GM18867 (cell line): ENCODE data around the gene BBS9.
"Not testable (repeated sequence)": the region's sequence is repeated elsewhere in the genome, so short reads cannot be mapped to it uniquely, and the experiment has no call there.

ENCODE experiments used
- ATAC-seq: cut with Tn5 transposase; IDR thresholded peaks from one replicate; pipeline ENCODE4 v1.9.1; 2021; ENCODE audit warnings: mild to moderate bottlenecking, moderate library complexity; ENCODE audit not compliant: unreplicated experiment

Gene BBS9

GRCh38 chr7:33271839-33272371 is 142.5 kb downstream of the BBS9 start:
- not testable (repeated sequence) for ATAC-seq

GRCh38 chr7:33273356-33273755 is 144.0 kb downstream of the BBS9 start:
- ATAC-seq: no peak

GRCh38 chr7:33276325-33276724 is 147.0 kb downstream of the BBS9 start:
- no peak for ATAC-seq

DNA sequence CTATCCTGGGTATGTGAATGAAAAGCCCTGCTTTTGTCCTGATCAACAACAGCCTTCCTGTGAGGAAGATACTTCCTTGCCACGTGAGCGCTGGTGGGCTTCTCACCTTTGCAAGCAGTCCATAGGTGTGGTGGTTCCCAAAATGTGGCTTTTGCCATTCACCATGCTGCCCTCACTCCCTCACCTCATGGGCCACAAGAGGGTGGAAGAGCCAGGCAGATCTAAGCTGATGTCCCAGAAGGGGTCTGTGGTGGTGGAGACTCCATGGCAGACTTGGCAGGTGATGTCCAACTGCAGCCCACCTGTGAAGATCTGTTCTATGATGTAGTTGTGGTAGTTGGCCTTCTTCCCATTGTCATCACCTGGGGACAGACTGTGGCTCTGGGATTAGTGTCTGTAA is 147.4 kb downstream of the BBS9 start:
- no peak for ATAC-seq

DNA sequence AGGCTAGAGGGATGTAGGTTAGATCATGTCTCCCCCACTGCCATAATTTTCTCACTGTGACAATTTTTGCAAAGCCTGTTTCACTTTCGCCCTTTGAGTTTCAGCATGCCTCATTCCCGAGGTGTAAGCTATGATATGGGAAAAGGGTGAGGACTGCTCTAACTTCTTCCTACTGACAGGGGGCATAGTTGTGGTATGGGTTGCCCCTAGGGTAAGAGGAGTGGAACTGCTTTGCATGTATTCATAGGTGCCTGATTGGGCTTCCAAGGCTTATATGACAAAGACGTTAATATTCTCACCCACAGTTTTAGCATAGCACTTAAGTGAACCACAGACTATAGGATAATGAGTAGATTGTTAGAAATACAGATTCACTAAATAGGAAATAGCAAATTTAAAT is 148.7 kb downstream of the BBS9 start:
- no peak for ATAC-seq

- no peak for ATAC-seq
These were observed 157.1 kb downstream of the BBS9 start for GRCh38 chr7:33286501-33286900.

- no peak for ATAC-seq
These were observed 158.4 kb downstream of the BBS9 start for GRCh38 chr7:33287738-33288137.

DNA sequence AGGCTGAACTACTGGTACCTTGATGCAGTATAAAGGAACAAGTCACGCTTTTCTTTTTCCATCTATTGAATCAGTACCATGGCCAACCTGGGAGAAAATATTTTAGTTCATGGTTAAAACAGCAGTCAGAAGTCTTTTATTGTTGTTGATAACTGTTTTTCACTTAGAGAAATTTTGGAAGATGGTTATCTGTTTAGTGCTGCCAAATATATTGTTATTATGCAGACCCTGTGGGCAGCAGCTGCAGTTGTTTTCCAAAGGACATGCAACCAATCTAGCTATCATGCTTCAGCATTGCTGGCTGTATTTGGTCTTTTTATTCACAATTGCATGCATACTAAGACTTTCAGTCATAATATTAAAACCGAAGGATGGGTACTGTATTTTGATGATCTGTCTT is 169.5 kb downstream of the BBS9 start:
- ATAC-seq: no peak

DNA sequence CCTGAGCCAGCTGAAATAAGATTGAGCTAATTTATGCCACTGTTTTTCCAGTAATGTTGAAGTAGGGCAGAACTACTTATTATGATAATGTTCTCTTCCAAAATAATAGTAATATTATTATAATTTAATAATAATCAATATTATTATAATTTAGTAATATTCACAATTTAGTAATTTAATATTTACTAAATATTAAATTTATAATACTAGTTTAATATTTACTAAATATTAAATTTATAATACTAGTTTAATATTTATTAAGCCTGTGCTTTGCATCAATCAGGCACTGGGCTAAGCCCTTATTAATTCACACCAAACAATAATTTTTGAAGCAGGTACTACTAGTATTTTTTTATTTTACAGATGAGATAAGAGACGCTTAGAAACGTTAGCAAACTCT is 170.1 kb downstream of the BBS9 start:
- ATAC-seq: no peak

GRCh38 chr7:33300131-33300530 is 170.8 kb downstream of the BBS9 start:
- no peak for ATAC-seq

DNA sequence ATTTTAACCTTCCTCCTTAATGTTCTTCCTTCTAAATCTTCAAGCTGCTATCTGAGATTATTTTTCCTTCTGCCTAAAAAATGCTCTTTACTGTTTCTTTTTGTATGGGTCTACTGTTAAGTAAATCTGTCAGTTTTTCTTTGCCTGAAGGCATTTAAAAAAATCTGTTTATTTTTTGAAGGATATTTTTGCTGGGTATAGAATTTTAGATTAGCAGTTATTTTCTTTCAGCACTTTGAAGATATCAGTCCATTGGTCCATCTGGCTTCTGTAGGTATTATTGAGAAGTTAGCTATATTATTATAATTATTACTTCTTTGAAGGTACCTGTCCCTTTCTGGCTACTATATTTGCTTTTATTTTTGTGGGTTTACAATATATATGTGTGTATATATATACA is 171.4 kb downstream of the BBS9 start:
- no peak for ATAC-seq

DNA sequence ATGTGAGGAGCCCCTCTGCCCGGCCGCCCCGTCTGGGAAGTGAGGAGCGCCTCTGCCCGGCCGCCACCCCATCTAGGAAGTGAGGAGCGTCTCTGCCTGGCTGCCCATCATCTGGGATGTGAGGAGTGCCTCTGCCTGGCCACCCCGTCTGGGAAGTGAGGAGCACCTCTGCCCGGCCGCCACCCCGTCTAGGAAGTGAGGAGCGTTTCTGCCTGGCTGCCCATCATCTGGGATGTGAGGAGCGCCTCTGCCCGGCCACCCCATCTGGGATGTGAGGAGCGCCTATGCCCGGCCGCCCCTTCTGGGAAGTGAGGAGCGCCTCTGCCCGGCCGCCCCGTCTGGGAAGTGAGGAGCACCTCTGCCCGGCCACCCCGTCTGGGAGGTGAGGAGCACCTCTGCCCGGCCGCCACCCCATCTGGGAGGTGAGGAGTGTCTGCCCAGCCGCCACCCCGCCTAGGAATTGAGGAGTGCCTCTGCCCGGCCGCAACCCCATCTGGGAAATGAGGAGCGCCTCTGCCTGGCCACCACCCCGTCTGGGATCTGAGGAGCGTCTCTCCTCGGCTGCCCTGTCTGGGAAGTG is 174.7 kb downstream of the BBS9 start:
- ATAC-seq: not testable (repeated sequence)

DNA sequence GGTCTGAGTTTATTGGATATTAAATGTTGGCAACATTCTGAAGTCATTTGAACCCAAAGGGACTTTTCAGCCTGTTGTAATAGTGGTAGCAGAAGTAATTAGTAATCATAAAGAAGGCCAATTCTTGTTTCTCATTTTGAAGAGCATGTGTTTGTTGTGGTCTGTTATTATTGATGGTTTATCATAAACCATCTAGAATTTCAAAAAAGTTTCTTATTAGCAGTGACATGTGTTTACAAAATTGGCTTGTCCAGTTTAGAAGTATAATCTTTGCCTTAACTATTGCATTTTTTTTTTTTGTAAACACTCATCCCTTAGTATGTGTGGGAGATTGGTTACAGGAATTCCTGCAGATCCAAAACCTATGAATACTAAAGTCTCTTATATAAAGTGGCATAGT is 177.8 kb downstream of the BBS9 start:
- ATAC-seq: no peak

DNA sequence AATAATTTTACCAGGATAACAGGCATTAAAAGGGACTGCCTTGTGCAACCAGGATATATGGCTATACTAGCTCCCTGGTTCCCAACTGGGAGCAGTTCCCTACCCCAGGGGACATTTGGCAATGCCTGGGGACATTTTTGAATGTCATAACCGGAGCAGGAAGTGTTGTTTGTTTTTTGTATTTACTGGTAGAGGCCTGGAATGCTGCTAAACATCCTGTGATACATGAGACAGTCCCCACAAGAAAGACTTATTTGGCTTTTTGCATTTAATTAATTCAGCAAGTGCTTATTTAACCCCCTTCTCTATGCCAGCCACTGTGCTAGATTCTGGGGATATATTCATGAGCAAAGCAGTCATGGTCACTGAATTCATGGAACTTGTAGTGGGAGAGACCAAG is 181.2 kb downstream of the BBS9 start:
- ATAC-seq: no peak

DNA sequence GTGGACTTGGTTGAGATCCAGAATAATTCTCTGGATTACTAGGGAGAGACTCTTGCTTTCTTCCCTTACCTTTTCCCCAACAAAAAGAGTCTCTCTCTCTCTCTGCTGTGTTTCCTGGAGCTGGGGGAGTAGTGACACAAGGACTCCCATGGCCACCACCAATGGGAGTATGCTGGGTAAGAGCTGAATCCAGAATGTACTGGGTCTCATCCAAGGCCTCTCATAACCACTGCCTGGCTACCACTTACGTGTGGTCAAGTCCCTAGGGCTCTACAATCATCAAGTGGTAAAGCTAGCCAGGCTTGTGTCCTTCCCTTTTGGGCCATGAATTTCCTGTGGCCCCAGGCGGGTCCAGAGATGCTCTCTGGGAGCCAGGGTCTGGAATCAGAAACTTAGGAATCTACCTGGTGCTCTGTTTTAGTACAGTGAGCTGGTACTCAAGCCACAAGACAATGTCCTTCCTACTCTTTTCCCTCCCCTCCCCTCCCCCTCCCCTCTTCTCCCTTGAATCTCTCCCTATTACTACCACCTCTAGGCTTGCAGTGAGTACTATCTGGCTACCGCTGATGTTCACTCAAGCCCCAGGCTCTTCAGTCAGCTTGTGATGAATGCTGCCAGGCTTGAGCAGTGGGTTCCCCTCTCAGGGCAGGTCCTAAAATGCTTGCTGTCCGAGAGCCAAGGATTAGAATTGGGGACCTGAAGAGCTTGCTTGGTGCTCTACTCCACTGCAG is 196.6 kb downstream of the BBS9 start:
- ATAC-seq: no peak

- ATAC-seq: no peak
These were observed 197.1 kb downstream of the BBS9 start for GRCh38 chr7:33326485-33326848.

DNA sequence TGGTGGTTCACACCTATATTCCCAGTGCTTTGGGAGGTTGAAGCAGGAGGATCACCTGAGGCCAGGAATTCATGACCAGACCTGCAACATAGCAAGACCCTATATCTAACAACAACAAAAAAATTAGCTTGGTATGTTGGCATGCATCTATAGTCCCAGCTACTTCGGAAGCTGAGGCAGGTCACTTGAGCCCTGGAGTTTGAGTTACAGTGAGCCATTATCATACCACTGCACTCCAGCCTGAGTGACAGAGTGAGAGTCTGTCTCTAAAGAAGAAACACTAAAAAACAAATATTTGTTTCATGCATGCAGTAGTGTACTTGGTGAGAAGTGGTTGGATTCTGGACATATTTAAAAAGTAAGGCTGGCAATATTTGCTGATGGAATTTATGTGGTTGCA is 198.1 kb downstream of the BBS9 start:
- no peak for ATAC-seq

- no peak for ATAC-seq
These were observed 205.0 kb downstream of the BBS9 start for GRCh38 chr7:33334349-33334748.

DNA sequence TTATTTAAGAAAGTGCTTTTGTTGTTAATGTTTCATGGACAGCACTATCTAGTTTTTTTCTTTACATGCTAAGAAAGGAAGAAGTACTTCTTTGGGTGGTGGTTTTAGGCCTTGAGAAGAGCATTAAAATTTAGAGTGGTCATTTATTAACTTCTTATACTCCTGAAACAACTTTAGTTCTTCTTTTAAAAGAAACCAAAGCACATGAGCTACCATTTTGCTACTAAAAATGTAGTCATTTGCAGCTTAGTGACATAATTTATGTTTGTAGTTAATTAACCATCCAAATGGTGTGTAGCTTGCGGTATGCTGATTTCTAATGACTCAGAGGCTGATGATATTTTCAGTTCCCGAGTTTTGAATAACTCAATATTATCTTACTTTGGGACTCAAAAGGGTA is 207.5 kb downstream of the BBS9 start:
- ATAC-seq: peak; percentile 65

DNA sequence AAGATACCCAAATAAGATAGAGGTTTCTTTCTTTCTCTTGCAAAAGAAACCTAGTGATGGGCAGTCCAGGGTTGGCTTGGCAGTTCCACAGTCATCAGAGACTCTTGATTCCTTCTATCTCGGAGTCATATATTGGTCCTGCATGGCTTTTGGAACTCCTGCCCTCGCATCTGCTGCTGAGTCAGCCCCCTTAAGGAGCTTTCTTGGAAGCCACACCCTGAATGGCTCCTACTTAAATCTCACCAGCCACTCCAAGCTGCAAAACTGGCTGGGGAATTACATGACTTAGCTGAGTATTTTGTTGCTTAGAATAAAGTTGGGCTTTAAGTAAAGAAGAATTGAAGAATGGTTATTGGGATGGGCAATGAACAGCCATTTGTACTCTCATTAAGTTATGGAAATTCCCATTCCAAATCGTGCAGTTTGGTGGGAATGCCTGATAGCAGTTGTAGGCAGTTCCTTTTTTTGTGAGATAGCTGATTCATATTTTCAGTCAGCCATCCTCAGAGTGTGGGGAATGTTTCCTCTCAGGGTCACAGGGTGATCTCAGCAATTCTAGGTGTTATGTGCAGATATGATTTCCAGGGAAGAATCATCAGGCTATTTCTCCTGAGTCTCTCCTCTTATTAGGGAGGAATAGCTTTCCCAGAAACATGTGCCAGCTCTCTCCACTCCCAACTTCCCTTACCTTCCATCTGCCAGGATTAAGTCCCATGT is 209.9 kb downstream of the BBS9 start:
- no peak for ATAC-seq

GRCh38 chr7:33346055-33346454 is 216.7 kb downstream of the BBS9 start:
- ATAC-seq: no peak

- ATAC-seq: no peak
These were observed 221.2 kb downstream of the BBS9 start for GRCh38 chr7:33350577-33350976.
